ENCODE measurements around the gene DUSP15. TPM values are rescaled to one million over a fixed set of nuclear protein-coding genes. Genes with fewer than 3 reads are reported as not detected.
"Not testable (repeated sequence)": the region's sequence is repeated elsewhere in the genome, so short reads cannot be mapped to it uniquely, and the experiment has no call there.

DUSP15 gene, protein sequence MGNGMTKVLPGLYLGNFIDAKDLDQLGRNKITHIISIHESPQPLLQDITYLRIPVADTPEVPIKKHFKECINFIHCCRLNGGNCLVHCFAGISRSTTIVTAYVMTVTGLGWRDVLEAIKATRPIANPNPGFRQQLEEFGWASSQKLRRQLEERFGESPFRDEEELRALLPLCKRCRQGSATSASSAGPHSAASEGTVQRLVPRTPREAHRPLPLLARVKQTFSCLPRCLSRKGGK
- total RNA-seq = 2.4 TPM
- long read RNA-seq = 0 reads

GRCh38 chr20:31869942-31870725 is at the start of gene DUSP15, which contains the start of gene TTLL9:
TSS of gene DUSP15 (minus strand) at chr20:31870527. CDS start at chr20:31870337, 190 bp downstream.
TSS of gene TTLL9 (plus strand) at chr20:31870634. CDS start at chr20:31871127, 493 bp downstream.
- TF ChIP-seq CTCF (IDR thresholded peaks at IDR 0.05) = no peak
- Histone ChIP-seq H3K4me1 (peaks cover 11% of the 10 kb centered on the region), H3K27ac (peak within 1 kb of the TSS; percentile 58), H3K27me3 (no peaks in the 10 kb centered on the region), H3K4me3 (peak within 1 kb of the TSS; percentile 68), H3K9me3 (no peaks in the 10 kb centered on the region), H3K36me3 (no peaks in the 10 kb centered on the region)
- peak; percentile 93 for ATAC-seq
- intact Hi-C loops (cut with DNase I) = no loop called here
- DNase-seq = peak; percentile 82

DNA sequence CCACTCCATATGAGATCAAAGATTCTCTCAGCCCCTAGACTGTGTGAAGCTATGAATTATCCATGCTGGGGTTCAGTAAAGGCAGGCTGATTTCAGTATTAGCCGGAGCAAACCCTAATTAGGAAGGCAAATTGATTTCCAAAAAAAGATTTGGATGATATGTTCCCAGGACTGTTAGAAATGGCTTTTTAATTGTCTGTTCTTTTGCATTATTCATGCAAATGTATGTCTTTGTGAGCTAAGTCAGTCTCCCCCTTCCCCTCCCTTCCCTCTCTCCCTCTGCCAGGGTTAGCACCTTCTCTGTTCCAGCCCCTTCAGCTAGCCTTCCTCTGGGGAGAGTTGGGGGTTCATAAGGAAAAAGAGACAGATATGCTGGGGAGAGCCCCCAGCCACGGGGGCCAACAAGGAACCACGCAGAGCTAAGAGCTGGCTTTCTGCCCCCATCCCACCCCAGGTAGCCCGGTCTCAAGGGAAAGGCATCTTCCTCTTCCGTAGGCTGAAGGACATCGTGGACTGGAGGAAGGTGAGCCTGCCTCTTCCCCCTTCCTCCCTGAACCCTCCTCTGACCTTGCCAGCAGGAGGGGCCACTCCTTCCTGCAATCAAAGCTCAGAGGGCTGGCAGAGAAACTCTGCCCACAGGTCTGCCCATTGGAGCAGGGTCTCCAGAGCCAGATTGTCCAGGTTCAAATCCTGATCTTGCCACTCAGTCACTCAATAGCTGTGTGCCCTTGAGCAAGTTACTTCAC is 49.3 kb upstream of the DUSP15 start:
- H3K4me3 ChIP-seq = no peak overlapping the region
- intact Hi-C loops (cut with DNase I) = no loop called here
- no peak for TF ChIP-seq CTCF (IDR thresholded peaks at IDR 0.05)
- DNase-seq = no peak
- no peak overlapping the region for H3K27ac ChIP-seq
- H3K4me1 ChIP-seq = no peaks in the 10 kb centered on the region
- no peaks in the 10 kb centered on the region for H3K27me3 ChIP-seq
- no peaks in the 10 kb centered on the region for H3K36me3 ChIP-seq
- H3K9me3 ChIP-seq = no peaks in the 10 kb centered on the region
- no peak for ATAC-seq

- peak; percentile 5 for DNase-seq
- H3K4me1 ChIP-seq = no peaks in the 10 kb centered on the region
- H3K36me3 ChIP-seq = no peaks in the 10 kb centered on the region
- intact Hi-C loops (cut with DNase I) = no loop called here
- no peak for ATAC-seq
- no peaks in the 10 kb centered on the region for H3K9me3 ChIP-seq
- no peak overlapping the region for H3K4me3 ChIP-seq
- no peaks in the 10 kb centered on the region for H3K27me3 ChIP-seq
- no peak overlapping the region for H3K27ac ChIP-seq
- no peak for TF ChIP-seq CTCF (IDR thresholded peaks at IDR 0.05)
Observed at GRCh38 chr20:31918466-31919105, 48.3 kb upstream of the DUSP15 start.

- H3K9me3 ChIP-seq; H3K36me3 ChIP-seq; H3K27me3 ChIP-seq; ATAC-seq; intact Hi-C loops (cut with DNase I); H3K27ac ChIP-seq; H3K4me1 ChIP-seq; H3K4me3 ChIP-seq: not testable (repeated sequence)
- peak; percentile 3 for DNase-seq
Observed at GRCh38 chr20:31917962-31918412, 47.7 kb upstream of the DUSP15 start.

GRCh38 chr20:31916708-31917107 is 46.4 kb upstream of the DUSP15 start:
- Histone ChIP-seq H3K4me1 (no peaks in the 10 kb centered on the region), H3K36me3 (no peaks in the 10 kb centered on the region), H3K27ac (no peak overlapping the region), H3K27me3 (no peaks in the 10 kb centered on the region), H3K9me3 (no peaks in the 10 kb centered on the region), H3K4me3 (no peak overlapping the region)
- intact Hi-C loops (cut with DNase I) = no loop called here
- ATAC-seq = no peak
- peak; percentile 1 for DNase-seq
- no peak for TF ChIP-seq CTCF (IDR thresholded peaks at IDR 0.05)
